HG03521 (cell line): ENCODE measurements around the gene YAF2.

Source experiments
- ATAC-seq: cut with Tn5 transposase; IDR thresholded peaks from one replicate; pipeline ENCODE4 v1.9.1; 2021; ENCODE audit warnings: mild to moderate bottlenecking, moderate library complexity; ENCODE audit not compliant: unreplicated experiment

YAF2 gene

DNA sequence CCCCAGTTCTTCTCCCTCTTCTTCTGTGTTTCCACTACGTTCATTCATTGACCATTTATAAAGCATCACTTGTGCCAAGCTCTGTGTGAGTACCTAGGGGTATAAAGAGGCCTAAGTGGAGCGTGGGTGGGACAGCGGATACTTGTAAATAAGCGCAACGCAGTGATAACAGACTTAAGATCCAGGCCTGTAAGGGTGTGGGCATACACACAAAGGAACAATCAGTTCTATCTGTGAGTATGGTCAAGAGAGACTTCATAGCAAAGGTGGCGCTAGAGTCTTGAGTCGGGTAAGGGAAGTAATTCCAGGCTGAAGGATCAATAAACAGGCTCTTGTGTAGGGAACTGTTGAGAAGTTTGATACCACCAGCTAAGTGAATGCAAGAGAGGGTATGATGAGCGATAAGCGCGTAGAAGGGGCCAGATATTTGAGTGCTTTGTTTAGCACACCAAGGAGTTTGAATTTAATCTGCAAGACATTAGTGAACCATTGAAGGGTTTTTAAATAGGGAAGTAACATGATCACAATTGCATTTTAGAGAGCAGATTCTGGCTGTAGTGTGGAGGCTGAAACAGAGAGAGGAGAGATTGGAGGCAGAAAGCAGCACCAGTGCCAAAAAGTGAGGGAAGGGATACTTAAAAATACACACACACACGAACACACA, 92.4 kb downstream of the YAF2 start:
- ATAC-seq = no peak

DNA sequence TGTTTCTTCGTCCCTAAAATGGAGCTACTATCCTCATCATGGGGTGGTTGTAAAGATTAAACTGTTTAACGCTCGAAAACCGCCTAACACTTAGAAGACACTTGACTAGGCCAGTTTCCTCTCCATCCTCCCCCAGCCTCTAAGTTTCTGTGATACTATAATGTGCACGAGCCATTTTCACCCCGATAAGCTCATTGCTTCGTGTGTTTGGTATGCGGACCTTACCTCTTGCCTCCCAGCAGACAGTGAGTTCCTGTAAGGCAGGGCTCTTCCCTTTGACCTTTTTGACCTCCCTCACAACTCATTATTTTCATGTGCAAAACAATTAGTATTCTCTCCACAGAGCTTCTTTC, 92.9 kb downstream of the YAF2 start:
- no peak for ATAC-seq

- ATAC-seq = peak; percentile 92
These were observed 93.4 kb downstream of the YAF2 start, which contains the start of gene GXYLT1 for GRCh38 chr12:42144408-42145196. Gene GXYLT1 (minus strand): TSS chr12:42144874. CDS start chr12:42144646, 228 bp downstream.

DNA sequence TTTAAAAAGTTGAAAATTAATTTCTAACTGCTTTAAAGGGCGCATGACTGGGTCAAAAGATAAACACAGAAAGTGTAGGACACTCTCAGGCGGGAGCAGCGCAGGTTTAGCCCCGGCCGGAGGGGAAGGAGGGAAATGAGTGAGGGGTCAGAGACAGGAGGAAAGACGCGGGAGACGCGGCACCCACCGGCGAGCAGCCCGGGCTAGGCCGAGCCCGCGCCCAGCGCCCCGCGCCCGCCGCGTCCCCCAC, 94.0 kb downstream of the YAF2 start:
- no peak for ATAC-seq

DNA sequence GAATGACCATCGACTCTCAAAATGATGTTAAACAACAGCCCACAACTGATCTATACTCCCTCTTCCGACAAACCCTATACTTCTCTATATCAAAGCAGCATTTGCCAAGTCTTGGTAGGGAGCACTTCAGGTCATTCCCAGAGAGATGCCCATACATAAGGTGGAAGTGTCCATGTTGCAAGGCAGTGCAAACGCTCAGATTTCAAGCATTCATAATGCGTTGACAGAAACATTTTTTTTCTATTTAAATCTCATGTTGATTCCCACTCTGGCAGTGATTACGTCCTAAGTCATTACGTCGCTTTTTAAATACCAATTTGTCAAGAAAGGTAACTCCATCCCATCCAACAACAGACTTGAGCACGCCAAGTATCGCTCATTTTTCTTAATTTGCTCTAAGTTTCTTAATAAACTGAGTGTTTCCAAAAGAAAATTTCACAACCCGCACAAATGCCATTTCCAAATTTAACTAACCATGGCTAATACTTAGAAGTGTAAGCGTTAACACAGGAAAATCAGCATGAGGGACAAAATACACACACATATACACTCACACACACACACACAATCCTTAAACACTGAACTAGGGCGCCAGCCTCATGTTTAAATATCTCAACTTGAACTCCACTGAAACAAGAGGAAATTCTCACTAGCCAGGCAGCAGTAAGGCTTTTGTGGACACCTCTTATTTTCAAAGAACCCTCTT, 94.4 kb downstream of the YAF2 start:
- ATAC-seq = no peak

DNA sequence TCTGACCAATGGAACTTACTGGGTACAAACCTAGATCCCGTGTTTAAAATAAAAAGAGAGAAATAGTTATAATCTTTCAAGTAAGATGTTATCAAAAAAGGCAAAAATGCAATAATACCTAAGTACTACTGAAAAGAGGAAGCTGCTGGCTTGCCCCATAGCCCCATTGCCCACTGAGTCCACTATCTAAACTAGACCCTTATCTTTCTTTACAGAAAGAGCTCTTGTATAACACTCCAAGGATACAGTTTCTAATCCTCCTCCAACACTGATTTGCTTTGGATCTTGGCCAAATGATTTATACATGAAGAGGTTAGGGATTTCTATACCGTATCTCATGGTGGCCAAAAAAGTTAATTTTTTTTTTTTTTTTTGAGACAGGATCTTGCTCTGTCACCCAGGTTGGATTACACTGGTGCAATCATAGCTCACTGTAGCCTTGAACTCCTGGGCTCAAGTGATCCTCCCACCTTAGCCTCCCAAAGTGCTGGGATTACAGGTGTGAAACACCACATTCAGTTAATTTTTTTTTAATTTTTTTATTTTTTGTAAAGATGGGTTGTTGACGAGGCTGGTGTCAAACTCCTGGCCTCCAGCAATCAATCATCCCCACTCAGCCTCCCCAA, 96.0 kb downstream of the YAF2 start:
- ATAC-seq = no peak

DNA sequence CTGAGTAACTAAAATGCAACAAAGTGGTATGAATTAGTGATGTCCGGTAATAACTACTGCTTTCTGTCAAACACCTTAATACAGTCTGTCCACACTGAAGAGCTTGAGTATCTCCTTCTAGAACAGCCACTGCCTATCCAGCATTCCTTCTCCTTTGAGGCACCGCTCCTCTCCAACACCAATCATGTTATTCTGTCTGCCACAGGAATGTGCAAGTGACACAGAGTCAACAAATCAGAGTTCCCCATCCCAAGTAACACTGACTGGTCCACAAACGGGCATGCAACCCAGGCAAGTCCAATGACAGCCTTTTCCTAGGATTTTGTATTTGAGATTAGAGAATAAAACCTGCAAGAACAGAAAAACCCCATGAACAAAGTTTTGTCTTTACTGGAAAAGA, 97.1 kb downstream of the YAF2 start:
- ATAC-seq = no peak

GRCh38 chr12:42135259-42135814, 102.7 kb downstream of the YAF2 start:
- no peak for ATAC-seq

DNA sequence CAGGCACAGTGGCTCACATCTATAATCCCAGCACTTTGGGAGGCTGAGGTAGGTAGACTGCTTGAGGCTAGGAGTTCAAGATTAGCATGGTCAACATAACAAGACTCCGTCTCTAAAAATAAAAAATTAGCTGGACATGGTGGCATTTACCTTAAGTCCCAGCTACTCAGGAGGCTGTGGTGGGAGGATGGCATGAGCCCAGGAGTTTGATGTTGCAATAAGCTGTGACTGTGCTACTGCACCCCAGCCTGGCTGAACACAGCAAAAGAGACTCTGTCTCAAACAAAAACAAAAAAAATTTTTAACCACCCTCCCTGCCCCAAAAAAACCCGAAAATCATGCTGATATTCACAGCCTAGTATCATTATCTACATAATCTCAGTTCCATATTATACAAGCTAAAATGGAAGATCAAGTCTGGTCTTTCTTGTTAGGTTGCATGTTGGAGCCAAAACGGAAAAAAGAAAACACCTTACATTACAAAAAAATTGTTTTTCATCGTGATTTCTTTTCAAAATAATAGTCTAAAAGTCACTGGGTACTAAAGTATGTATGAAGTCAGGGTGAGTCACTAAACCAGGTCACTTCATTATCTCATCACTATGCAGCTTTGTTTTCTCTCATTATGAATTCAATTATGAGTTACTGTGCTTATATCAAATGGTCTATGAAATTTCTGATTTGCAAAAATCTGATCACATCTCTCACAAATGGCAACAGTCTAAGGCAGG, 107.2 kb downstream of the YAF2 start:
- ATAC-seq = no peak

DNA sequence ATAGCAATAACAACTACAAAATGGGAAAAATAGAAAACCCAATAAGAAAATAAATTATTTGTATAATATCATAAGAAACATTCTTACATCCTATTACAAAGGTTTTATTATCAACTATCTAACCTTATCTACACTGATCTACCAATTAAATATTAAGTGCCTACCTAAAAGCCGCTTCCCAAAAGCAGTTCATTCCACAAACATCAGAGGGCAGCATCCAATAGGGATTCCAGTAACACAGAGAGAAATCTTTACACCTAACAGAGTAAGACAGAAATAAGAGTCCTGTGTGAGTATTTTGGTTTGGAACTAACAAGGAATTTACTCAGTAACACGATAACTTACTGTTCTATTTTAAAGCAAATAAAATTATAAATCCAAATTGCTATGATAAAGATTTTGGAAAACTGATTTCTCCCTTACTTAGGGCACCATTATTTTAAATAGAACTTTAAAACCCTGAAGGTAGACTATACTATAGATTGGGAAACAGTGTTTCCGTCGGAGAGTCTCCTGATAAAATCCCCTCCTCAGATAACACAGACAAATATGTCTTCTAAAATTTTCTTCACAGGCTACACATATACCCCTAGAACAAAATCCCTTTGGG, 108.3 kb downstream of the YAF2 start:
- ATAC-seq = no peak

GRCh38 chr12:42128888-42129287, 109.2 kb downstream of the YAF2 start:
- ATAC-seq = no peak

GRCh38 chr12:42128327-42128726, 109.7 kb downstream of the YAF2 start:
- ATAC-seq = no peak

- ATAC-seq = no peak
These were observed 111.1 kb downstream of the YAF2 start for GRCh38 chr12:42126963-42127362.

- ATAC-seq = no peak
These were observed 112.7 kb downstream of the YAF2 start for GRCh38 chr12:42125388-42125767.

DNA sequence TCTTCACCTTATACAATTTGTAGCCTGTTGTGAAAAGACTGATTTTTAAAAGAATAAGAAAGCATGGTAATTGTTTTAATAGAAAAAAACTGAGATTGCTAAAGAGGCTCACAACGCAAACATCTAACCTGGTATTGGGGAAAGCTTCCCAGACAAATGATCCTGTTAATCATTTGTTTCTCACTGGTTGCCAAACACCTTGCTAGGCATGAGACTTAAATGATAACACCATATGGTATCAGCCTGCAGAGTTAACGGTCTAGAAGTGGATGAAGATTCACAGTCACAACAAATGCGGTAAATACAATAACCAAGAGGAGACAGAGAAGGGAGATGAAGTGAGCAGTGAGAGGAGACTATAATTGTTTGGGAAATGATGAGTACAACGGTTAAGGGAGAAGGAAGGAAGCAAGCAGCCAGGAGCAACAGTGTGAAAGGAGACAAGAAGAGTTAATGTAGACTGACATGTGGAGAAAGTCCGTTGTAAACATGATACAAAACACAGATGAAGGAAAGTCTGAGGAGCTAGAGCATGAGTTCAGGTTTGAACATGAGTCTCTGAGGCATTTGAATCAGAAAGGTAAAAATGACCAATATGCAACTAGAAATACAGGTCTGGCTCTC, 113.2 kb downstream of the YAF2 start:
- no peak for ATAC-seq

GRCh38 chr12:42119085-42119633, 118.9 kb downstream of the YAF2 start:
- no peak for ATAC-seq

DNA sequence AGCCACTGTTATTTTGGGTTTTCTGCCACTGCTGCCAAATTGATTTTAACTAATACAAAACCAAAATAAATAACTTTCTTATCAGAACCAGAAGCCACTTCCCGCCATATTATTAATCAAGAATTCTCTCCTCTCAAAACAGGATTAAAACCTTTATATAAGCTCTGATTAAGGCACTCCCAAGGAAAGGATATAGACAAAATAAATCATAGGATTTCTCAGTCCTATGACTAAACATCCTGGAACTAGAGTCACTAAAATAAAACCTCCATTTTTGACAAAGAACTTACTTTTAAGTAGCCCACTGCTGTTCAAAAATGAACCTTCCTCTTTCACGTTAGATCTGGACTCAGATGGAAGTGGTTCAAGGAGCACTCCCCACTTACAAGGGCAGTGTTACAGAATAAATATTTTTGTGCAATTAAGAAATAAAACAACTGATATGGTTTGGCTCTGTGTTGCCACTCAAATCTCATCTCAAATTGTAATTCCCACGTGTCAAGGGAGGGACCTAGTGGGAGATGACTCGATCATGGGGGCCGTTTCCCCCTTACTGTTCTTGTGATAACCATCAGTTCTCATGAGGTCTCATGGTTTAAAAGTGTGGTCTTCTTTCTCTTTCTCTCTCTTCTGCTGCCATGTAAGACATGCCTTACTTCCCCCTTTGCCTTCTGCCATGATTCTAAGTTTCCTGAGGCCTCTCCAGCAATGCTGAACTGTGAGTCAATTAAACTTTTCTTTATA, 119.7 kb downstream of the YAF2 start:
- no peak for ATAC-seq

DNA sequence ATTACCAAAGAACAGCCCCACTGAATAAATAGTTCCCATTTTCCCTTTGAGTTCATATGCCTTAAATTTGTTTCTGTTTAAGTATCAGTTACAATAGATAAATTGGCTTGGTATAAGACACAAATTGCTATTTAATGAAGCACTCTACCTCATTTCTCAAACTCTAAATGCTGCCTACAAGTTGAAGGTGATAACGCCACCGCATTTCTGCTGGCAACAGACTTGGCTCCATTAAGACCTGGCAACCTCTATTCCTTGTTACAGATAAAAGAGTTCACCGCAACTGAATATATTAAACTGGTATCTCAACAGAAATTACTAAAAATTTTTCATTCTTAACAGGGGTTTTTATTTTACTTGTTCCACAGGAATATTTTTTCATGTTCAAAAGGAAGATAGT, 129.0 kb downstream of the YAF2 start:
- no peak for ATAC-seq
